ENCODE data around the gene SLC22A4. TPM values are rescaled to one million over a fixed set of nuclear protein-coding genes. Genes with fewer than 3 reads are reported as not detected.

The SLC22A4 gene
- total and polyA plus RNA-seq, 2 of the 8 experiments (the other 6 are each of a cell fraction or from before 2014, with no cell fraction given) = 0.45 to 0.60 TPM

DNA sequence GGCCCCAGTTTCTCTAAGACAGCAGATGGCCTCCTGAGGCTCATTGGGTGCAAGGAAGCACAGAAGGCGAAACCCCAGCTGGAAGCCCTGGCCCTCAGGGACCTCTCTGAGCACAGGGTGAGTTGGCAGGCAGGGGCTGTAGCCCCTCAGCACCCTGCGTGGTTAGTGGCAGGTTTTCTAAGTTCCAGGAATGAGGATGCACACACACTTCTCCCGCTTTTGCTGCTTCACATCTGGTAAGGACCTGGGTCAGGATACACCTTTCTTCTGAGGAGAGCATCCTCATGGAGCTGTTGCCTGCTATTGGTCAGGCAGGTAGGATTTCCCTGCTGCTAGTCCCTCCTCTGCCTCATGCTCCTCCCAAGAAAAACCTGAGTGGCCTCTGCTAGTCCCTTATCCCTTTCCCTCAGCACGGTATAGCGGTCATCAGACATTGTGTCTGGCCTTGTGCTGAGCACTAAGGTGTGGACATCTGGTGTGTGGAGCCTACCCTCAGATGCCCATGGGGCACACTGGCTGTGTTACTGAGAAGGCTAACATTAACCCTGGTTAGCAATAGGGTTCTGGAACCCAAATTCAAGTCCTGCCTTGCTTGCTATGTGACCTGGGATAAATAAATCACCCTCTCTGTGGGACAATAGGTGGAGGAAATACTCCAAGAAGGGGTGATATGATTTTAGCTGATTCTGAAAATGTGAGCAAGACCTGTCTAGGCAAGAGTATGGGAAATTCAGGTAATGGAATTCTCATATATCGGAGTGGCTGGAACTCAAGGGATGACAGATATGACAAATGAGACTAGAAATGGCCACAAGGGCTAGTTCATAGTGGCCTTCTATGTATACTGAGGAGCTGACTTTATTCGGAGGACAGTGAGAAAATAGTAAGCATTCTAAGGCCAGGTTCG, 1.6 kb downstream of the SLC22A4 start:
- H3K27me3 ChIP-seq (replicated peaks in 1 of 4; ENCODE audit: control insufficient read depth in 3 of 4, extremely low read depth in 1 of 4, insufficient read depth in 3 of 4, low read length in 3 of 4) = peaks cover 2 to 21% (median 16%) of the 10 kb centered on the region in 4 experiments
- H3K18ac ChIP-seq (ENCODE audit: extremely low read depth, low read length) = no peak overlapping the region
- H3K4me3 ChIP-seq (ENCODE audit: extremely low read depth in 1 of 4, insufficient read depth in 2 of 4, low read depth in 3 of 4, low read length in 4 of 4) = peak overlapping the region in 1 of 4 experiments; percentile 75; a peak in 2 of 8 replicates
- H3K23ac ChIP-seq (ENCODE audit: insufficient read length) = no peak overlapping the region
- FAIRE-seq = no peak
- no peak overlapping the region for H4K91ac ChIP-seq (replicated peaks; ENCODE audit: insufficient read length, low read length)
- no peak overlapping the region for H2AK5ac ChIP-seq (ENCODE audit: low read depth, low read length)
- no peak overlapping the region for H2BK5ac ChIP-seq (ENCODE audit: low read depth, low read length)
- no peaks in the 10 kb centered on the region; a peak in 1 of 8 replicates for H3K36me3 ChIP-seq (ENCODE audit: control insufficient read depth in 2 of 4, insufficient read depth in 4 of 4, low read length in 3 of 4)
- H2BK15ac ChIP-seq (ENCODE audit: low read length) = peak overlapping the region; percentile 22
- H2BK120ac ChIP-seq (replicated peaks; ENCODE audit: low read depth, low read length) = no peak overlapping the region
- no peak overlapping the region for H3K56ac ChIP-seq (replicated peaks; ENCODE audit: insufficient read length, low read depth, low read length)
- H4K5ac ChIP-seq (ENCODE audit: insufficient read length, low read depth, low read length) = no peak overlapping the region
- no peaks in the 10 kb centered on the region for H3K9me3 ChIP-seq (ENCODE audit: insufficient read depth in 2 of 2, low read depth in 1 of 2, low read length in 1 of 2)
- H3K79me1 ChIP-seq (ENCODE audit: low read depth, low read length) = no peaks in the 10 kb centered on the region
- peaks cover 18% of the 10 kb centered on the region for H3K23me2 ChIP-seq (ENCODE audit: low read depth, low read length)
- ChIA-PET POLR2A (ENCODE audit: partially characterized antibody) (interaction anchor here (0.8 to 1.0 kb wide), 2 partner anchors 16 to 27 kb away, joined by 3 to 4 read pairs; no protein-coding TSS in a partner anchor), CTCF (ENCODE audit: partially characterized antibody) (interaction anchor here (0.7 to 1.7 kb wide), 7 partner anchors 11 to 57 kb away, joined by 3 to 9 read pairs (median 3); no protein-coding TSS in a partner anchor)
- no peak overlapping the region for H3K4ac ChIP-seq (replicated peaks; ENCODE audit: insufficient read length, low read depth, low read length)
- H4K8ac ChIP-seq (ENCODE audit: extremely low read depth, insufficient read depth, low read length) = no peak overlapping the region
- H3K4me2 ChIP-seq (ENCODE audit: insufficient read depth in 1 of 2, low read depth in 2 of 2, low read length in 2 of 2) = peak overlapping the region; percentile 91 to 93; a peak in 2 of 4 replicates
- no peak overlapping the region for H2BK20ac ChIP-seq (ENCODE audit: low read length)
- WGBS, 2 experiments (ENCODE audit: extremely low coverage in 1 of 2, insufficient coverage in 1 of 2, insufficient read length in 1 of 2, insufficient replicate concordance in 2 of 2, low coverage in 1 of 2, low lambda C conversion rate in 2 of 2, missing lambda C conversion rate in 1 of 2) = 85% methylated on average over 8 of the region's 8 CpGs; no CpG with 5 or more reads in 1 of the 2 experiments
- H3K14ac ChIP-seq (ENCODE audit: insufficient read length) = no peak overlapping the region
- no peak overlapping the region for H2AFZ ChIP-seq (ENCODE audit: low read length)
- no peak for TF ChIP-seq FOSL1 (IDR thresholded peaks at IDR 0.05; ENCODE audit: insufficient read depth, low read depth, low read length)
- no peak for TF ChIP-seq SIRT6 (IDR thresholded peaks at IDR 0.05; ENCODE audit: low read length)
- TF ChIP-seq SIN3A (conservative IDR thresholded peaks at IDR 0.05 in 1 of 2, IDR thresholded peaks at IDR 0.05 in 1 of 2; ENCODE audit: low read depth in 1 of 2, low read length in 2 of 2) = no peak
- no peak overlapping the region for H3K9ac ChIP-seq (replicated peaks in 1 of 4; ENCODE audit: extremely low read depth in 1 of 4, low read depth in 3 of 4, low read length in 3 of 4)
- no peaks in the 10 kb centered on the region for H3K79me2 ChIP-seq (ENCODE audit: control insufficient read depth in 1 of 2, insufficient read depth in 2 of 2, low read length in 2 of 2)
- no peak overlapping the region for H2BK12ac ChIP-seq (ENCODE audit: low read depth, low read length)
- H3K4me1 ChIP-seq (replicated peaks in 1 of 4; ENCODE audit: control insufficient read depth in 3 of 4, insufficient read depth in 4 of 4, low read length in 3 of 4) = peaks cover 0 to 12% (median 3%) of the 10 kb centered on the region in 4 experiments; a peak in 5 of 7 replicates
- DNase-seq (ENCODE audit: low read depth in 1 of 2, low spot score in 2 of 2) = no peak
- peaks cover 1 to 3% of the 10 kb centered on the region in 2 experiments for H4K20me1 ChIP-seq (replicated peaks in 1 of 2; ENCODE audit: control insufficient read depth in 1 of 2, insufficient read depth in 2 of 2, low read length in 2 of 2)
- H3K27ac ChIP-seq (ENCODE audit: low read depth, low read length) = no peak overlapping the region

Data from H1 (cell line).